Vagina (tissue), 2 donors: ENCODE measurements around the gene DSG3. TPM values are rescaled to one million over a fixed set of nuclear protein-coding genes. Genes with fewer than 3 reads are reported as not detected.

Source experiments
- DNase-seq, 2 donors: peaks; one replicate each; pipeline ENCODE4 v3.0.0-alpha.2; 2017; ENCODE audit errors: extremely low spot score in 2 of 2
- H3K27ac ChIP-seq: fragments of 200-600 bp; sonication (generic); one replicate; pipeline ENCODE4 v1.5.1; 2019
- H3K27me3 ChIP-seq: fragments of 200-600 bp; sonication (generic); one replicate; pipeline ENCODE4 v1.5.1; 2019
- H3K36me3 ChIP-seq, 2 donors: fragments of 200-600 bp; sonication (generic); one replicate each; pipeline ENCODE4 v1.5.1; 2017 to 2019
- H3K4me1 ChIP-seq: fragments of 200-600 bp; sonication (generic); one replicate; pipeline ENCODE4 v1.5.1; 2019
- H3K4me3 ChIP-seq, 2 donors: fragments of 200-600 bp; sonication (generic); 1 replicate in 1 of 2; 2 replicates in 1 of 2; pipeline ENCODE4 v1.5.1; 2016 to 2019
- H3K9me3 ChIP-seq: fragments of 200-600 bp; sonication (generic); one replicate; pipeline ENCODE4 v1.5.1; 2019
- POLR2A ChIP-seq, 2 donors: fragments of 450-650 bp; IDR thresholded peaks; one replicate each; pipeline ENCODE4 v1.6.1; 2017; ENCODE audit warnings: antibody characterized with exemption in 2 of 2, mild to moderate bottlenecking in 2 of 2, moderate library complexity in 2 of 2
- POLR2AphosphoS5 ChIP-seq, 2 donors: sonication (generic); formaldehyde crosslinking; IDR thresholded peaks; one replicate each; pipeline ENCODE4 v1.9.0; 2017; ENCODE audit warnings: antibody characterized with exemption in 2 of 2, mild to moderate bottlenecking in 2 of 2, low read depth in 1 of 2; ENCODE audit not compliant: insufficient read depth in 1 of 2
- intact Hi-C: fragments of 100-400 bp; cut with DNase I; formaldehyde crosslinking; loops from one replicate; pipeline ENCODE4 v1.15.1; 2023
- total RNA-seq: library from RNA; depleted of rRNA; stranded (reverse); fragments of >200 nt; gene quantifications from one replicate; pipeline ENCODE4 v1.2.3, GENCODE V29; 2016
- TF ChIP-seq, protein P1 (sequence below), 3 experiments: fragments of 450-650 bp in 2 of 3; fragments of 200-600 bp in 1 of 3; sonication (generic) in 1 of 3; IDR thresholded peaks; one replicate each; pipeline ENCODE4 v1.5.1; 2017 to 2019; ENCODE audit warnings: antibody characterized with exemption in 3 of 3, mild to moderate bottlenecking in 2 of 3, moderate library complexity in 2 of 3

Gene DSG3, protein sequence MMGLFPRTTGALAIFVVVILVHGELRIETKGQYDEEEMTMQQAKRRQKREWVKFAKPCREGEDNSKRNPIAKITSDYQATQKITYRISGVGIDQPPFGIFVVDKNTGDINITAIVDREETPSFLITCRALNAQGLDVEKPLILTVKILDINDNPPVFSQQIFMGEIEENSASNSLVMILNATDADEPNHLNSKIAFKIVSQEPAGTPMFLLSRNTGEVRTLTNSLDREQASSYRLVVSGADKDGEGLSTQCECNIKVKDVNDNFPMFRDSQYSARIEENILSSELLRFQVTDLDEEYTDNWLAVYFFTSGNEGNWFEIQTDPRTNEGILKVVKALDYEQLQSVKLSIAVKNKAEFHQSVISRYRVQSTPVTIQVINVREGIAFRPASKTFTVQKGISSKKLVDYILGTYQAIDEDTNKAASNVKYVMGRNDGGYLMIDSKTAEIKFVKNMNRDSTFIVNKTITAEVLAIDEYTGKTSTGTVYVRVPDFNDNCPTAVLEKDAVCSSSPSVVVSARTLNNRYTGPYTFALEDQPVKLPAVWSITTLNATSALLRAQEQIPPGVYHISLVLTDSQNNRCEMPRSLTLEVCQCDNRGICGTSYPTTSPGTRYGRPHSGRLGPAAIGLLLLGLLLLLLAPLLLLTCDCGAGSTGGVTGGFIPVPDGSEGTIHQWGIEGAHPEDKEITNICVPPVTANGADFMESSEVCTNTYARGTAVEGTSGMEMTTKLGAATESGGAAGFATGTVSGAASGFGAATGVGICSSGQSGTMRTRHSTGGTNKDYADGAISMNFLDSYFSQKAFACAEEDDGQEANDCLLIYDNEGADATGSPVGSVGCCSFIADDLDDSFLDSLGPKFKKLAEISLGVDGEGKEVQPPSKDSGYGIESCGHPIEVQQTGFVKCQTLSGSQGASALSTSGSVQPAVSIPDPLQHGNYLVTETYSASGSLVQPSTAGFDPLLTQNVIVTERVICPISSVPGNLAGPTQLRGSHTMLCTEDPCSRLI
- 192 TPM for total RNA-seq

DNA sequence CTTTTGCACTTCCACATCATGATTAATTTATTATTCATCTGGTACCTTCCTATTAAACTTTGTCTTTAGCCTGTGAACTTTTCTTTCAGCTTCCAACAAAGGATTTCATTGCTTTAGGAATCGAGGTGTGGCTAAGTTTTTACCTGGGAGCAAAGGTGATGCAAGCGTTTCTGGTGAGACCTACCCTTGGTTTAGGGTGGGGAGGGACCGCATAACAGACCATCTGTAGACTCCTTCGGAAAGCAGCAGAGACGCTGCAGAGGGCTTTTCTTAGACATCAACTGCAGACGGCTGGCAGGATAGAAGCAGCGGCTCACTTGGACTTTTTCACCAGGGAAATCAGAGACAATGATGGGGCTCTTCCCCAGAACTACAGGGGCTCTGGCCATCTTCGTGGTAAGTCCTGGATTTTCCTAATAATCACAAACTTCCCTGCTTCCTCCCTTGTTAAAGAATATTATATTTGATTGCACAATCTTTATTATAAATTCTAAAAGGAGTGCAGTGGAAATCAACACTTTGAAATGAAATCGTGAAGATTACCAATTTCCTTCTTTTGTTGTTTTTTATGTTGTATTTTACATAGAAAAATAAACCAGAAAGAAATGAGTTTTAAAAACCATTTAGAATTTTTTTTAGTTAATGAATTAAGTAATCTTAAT lies at the start of gene DSG3:
Gene DSG3 (plus strand): TSS at position 212 of the 662 bp plus-strand sequence. CDS start 137 bp downstream, at position 349.
- DNase-seq: no peak
- Histone ChIP-seq H3K36me3 (no peaks in the 10 kb centered on the region), H3K9me3 (no peaks in the 10 kb centered on the region), H3K4me3 (peak within 1 kb of the TSS in 1 of 2 donors; percentile 45), H3K4me1 (no peaks in the 10 kb centered on the region), H3K27ac (peak within 1 kb of the TSS; percentile 80), H3K27me3 (no peaks in the 10 kb centered on the region)
- TF ChIP-seq, protein P1, sequence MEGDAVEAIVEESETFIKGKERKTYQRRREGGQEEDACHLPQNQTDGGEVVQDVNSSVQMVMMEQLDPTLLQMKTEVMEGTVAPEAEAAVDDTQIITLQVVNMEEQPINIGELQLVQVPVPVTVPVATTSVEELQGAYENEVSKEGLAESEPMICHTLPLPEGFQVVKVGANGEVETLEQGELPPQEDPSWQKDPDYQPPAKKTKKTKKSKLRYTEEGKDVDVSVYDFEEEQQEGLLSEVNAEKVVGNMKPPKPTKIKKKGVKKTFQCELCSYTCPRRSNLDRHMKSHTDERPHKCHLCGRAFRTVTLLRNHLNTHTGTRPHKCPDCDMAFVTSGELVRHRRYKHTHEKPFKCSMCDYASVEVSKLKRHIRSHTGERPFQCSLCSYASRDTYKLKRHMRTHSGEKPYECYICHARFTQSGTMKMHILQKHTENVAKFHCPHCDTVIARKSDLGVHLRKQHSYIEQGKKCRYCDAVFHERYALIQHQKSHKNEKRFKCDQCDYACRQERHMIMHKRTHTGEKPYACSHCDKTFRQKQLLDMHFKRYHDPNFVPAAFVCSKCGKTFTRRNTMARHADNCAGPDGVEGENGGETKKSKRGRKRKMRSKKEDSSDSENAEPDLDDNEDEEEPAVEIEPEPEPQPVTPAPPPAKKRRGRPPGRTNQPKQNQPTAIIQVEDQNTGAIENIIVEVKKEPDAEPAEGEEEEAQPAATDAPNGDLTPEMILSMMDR (IDR thresholded peaks at IDR 0.05): no peak
- TF ChIP-seq POLR2AphosphoS5 (IDR thresholded peaks at IDR 0.05; ENCODE audit: insufficient read depth in 1 of 2, low read depth in 1 of 2) (peak in 1 of 2 donors; percentile 86), POLR2A (IDR thresholded peaks at IDR 0.05) (peak in 1 of 2 donors; percentile 36)
- intact Hi-C loops: no loop called here

DNA sequence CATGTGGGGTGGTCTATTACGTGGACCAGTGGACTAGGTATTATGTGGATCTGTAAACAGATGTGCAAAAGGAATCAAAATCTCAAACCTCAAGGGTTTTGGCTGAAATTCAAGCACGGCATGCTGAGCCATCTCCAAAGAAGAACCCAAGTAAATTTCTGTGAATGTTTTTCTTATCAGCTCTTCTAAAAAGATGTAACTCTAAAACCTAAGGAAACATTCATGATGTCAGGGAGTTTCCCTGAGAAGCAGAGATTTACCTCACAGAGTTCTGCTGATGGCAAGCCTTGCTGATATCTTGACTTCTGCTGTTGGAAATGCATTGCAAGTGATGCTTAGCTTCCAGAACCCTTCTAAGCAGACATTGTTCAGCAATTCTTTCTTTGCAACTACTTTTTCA lies 49.4 kb upstream of the DSG3 start:
- intact Hi-C loops: no loop called here
- Histone ChIP-seq H3K36me3 (no peaks in the 10 kb centered on the region), H3K9me3 (no peaks in the 10 kb centered on the region), H3K4me1 (no peaks in the 10 kb centered on the region), H3K27me3 (no peaks in the 10 kb centered on the region), H3K27ac (no peak overlapping the region), H3K4me3 (no peak overlapping the region)
- no peak for TF ChIP-seq POLR2AphosphoS5 (IDR thresholded peaks at IDR 0.05; ENCODE audit: insufficient read depth in 1 of 2, low read depth in 1 of 2)
- TF ChIP-seq, protein P1 (IDR thresholded peaks at IDR 0.05): no peak
- no peak for TF ChIP-seq POLR2A (IDR thresholded peaks at IDR 0.05)
- DNase-seq: no peak

GRCh38 chr18:31399306-31400032 lies 48.1 kb upstream of the DSG3 start:
- intact Hi-C loops: no loop called here
- TF ChIP-seq, protein P1 (IDR thresholded peaks at IDR 0.05): no peak
- TF ChIP-seq POLR2AphosphoS5 (IDR thresholded peaks at IDR 0.05; ENCODE audit: insufficient read depth in 1 of 2, low read depth in 1 of 2) (no peak), POLR2A (IDR thresholded peaks at IDR 0.05) (no peak)
- Histone ChIP-seq H3K27me3 (no peaks in the 10 kb centered on the region), H3K4me3 (no peak overlapping the region), H3K36me3 (no peaks in the 10 kb centered on the region), H3K4me1 (no peaks in the 10 kb centered on the region), H3K9me3 (no peaks in the 10 kb centered on the region), H3K27ac (no peak overlapping the region)
- DNase-seq: no peak

- Histone ChIP-seq H3K27ac (no peak overlapping the region), H3K27me3 (no peaks in the 10 kb centered on the region), H3K9me3 (no peaks in the 10 kb centered on the region), H3K4me1 (no peaks in the 10 kb centered on the region), H3K4me3 (no peak overlapping the region), H3K36me3 (no peaks in the 10 kb centered on the region)
- DNase-seq: no peak
- intact Hi-C loops: no loop called here
- TF ChIP-seq POLR2A (IDR thresholded peaks at IDR 0.05): no peak
- no peak for TF ChIP-seq POLR2AphosphoS5 (IDR thresholded peaks at IDR 0.05; ENCODE audit: insufficient read depth in 1 of 2, low read depth in 1 of 2)
- TF ChIP-seq, protein P1 (IDR thresholded peaks at IDR 0.05): no peak
These were observed 46.1 kb upstream of the DSG3 start for GRCh38 chr18:31401156-31402025.
